ENCODE data around the gene RAB37.

The RAB37 gene

GRCh38 chr17:74785096-74785980, 48.3 kb downstream of the RAB37 start:
- Mint-ChIP-seq H3K27ac (peak overlapping the region; percentile 47 to 91), H3K4me1 (peaks cover 62% of the 10 kb centered on the region), H3K4me3 (peak overlapping the region; percentile 24 to 53), H3K9me3 (no peaks in the 10 kb centered on the region), H3K27me3 (no peaks in the 10 kb centered on the region)
- DNase-seq (peak; percentile 48 to 50), ATAC-seq (peak; percentile 88)

GRCh38 chr17:74785981-74786360, 48.9 kb downstream of the RAB37 start:
- Mint-ChIP-seq H3K27ac (no peak overlapping the region), H3K4me1 (peaks cover 62% of the 10 kb centered on the region), H3K4me3 (peak overlapping the region in 1 of 2 donors; percentile 28), H3K9me3 (no peaks in the 10 kb centered on the region), H3K27me3 (no peaks in the 10 kb centered on the region)
- DNase-seq (no peak), ATAC-seq (no peak)

- Mint-ChIP-seq H3K27me3 (no peaks in the 10 kb centered on the region), H3K9me3 (no peaks in the 10 kb centered on the region), H3K4me1 (peaks cover 62% of the 10 kb centered on the region), H3K4me3 (peak overlapping the region; percentile 24 to 28), H3K27ac (peak overlapping the region in 1 of 2 donors; percentile 51)
- no peak for DNase-seq
- ATAC-seq: no peak
Measured at GRCh38 chr17:74786431-74787055, 49.5 kb downstream of the RAB37 start.

GRCh38 chr17:74790161-74791058, 53.4 kb downstream of the RAB37 start:
- Mint-ChIP-seq H3K9me3 (no peaks in the 10 kb centered on the region), H3K27me3 (no peaks in the 10 kb centered on the region), H3K4me3 (peak overlapping the region in 1 of 2 donors; percentile 6), H3K4me1 (peaks cover 38% of the 10 kb centered on the region), H3K27ac (peak overlapping the region in 1 of 2 donors; percentile 83)
- DNase-seq: no peak
- no peak for ATAC-seq

GRCh38 chr17:74792586-74793105, 55.6 kb downstream of the RAB37 start:
- Mint-ChIP-seq H3K27me3 (no peaks in the 10 kb centered on the region), H3K4me1 (peaks cover 21% of the 10 kb centered on the region), H3K9me3 (no peaks in the 10 kb centered on the region), H3K27ac (no peak overlapping the region), H3K4me3 (no peak overlapping the region)
- ATAC-seq: no peak
- no peak for DNase-seq

- peaks cover 14% of the 10 kb centered on the region for H3K4me1 Mint-ChIP-seq
- H3K27ac Mint-ChIP-seq: no peak overlapping the region
- H3K27me3 Mint-ChIP-seq: no peaks in the 10 kb centered on the region
- no peak for ATAC-seq
- DNase-seq: no peak
- H3K9me3 Mint-ChIP-seq: no peaks in the 10 kb centered on the region
- H3K4me3 Mint-ChIP-seq: no peak overlapping the region
Measured at GRCh38 chr17:74795327-74796020, 58.4 kb downstream of the RAB37 start.

GRCh38 chr17:74796211-74796610, 59.2 kb downstream of the RAB37 start:
- no peak overlapping the region for H3K27ac Mint-ChIP-seq
- no peaks in the 10 kb centered on the region for H3K9me3 Mint-ChIP-seq
- no peak overlapping the region for H3K4me3 Mint-ChIP-seq
- no peaks in the 10 kb centered on the region for H3K27me3 Mint-ChIP-seq
- DNase-seq: no peak
- H3K4me1 Mint-ChIP-seq: peaks cover 6% of the 10 kb centered on the region
- no peak for ATAC-seq

GRCh38 chr17:74796866-74797265, 59.8 kb downstream of the RAB37 start:
- H3K27ac Mint-ChIP-seq: no peak overlapping the region
- no peaks in the 10 kb centered on the region for H3K27me3 Mint-ChIP-seq

More at GRCh38 chr17:74796866-74797265, 59.8 kb downstream of the RAB37 start:
- Mint-ChIP-seq H3K4me1 (peaks cover 2% of the 10 kb centered on the region), H3K9me3 (no peaks in the 10 kb centered on the region), H3K4me3 (no peak overlapping the region)
- ATAC-seq (no peak), DNase-seq (no peak)
